HCT116 (cell line): ENCODE results near the gene RACGAP1. TPM values are rescaled to one million over a fixed set of nuclear protein-coding genes. Genes with fewer than 3 reads are reported as not detected.
A peak's percentile ranks its signal among the peaks of the same experiment; 100 is the strongest.

Experiments used
- ATAC-seq: fragments of 200-7000 bp; cut with Tn5 transposase; 2 replicates; pipeline ENCODE4 v1.9.1; 2020; ENCODE audit warnings: mild to moderate bottlenecking, moderate library complexity
- BruUV-seq: library from RNA; stranded (reverse); fragments of 400-500 nt; replicated peaks from 2 replicates; lab custom pipeline; 2021; lab: Mats Ljungman, UMichigan
- CTCF ChIA-PET: fragments of 300-600 bp; sonication (Branson Sonifier 250); formaldehyde crosslinking; loops from one replicate; lab custom pipeline; 2021; ENCODE audit warnings: antibody characterized with exemption; lab: Charles Lee
- POLR2A ChIA-PET: fragments of 300-600, 350-600 bp; sonication (Branson Sonifier 250); formaldehyde crosslinking; loops from one replicate; lab custom pipeline; 2021; ENCODE audit warnings: antibody characterized with exemption; lab: Charles Lee
- RAD21 ChIA-PET, 2 experiments: fragments of 300-600 bp; sonication (Branson Sonifier 250); formaldehyde crosslinking; loops; one replicate each; lab custom pipeline; 2023; ENCODE audit warnings: low total read pairs in 2 of 2; ENCODE audit not compliant: uncharacterized antibody in 2 of 2, unreplicated experiment in 2 of 2, low non-redundant PET in 1 of 2; lab: Charles Lee
- DNase-seq: peaks from one replicate; pipeline ENCODE4 v3.0.0-alpha.2; 2010; ENCODE audit warnings: low read depth, low spot score
- H2AFZ ChIP-seq: fragments of 200-600 bp; shearing (Covaris generic), sonication (generic); 2 replicates; pipeline ENCODE4 v1.6.1; 2017; ENCODE audit warnings: low read depth, mixed run types, mixed read lengths, antibody characterized with exemption, low read length; ENCODE audit not compliant: poor library complexity, severe bottlenecking
- H3K27ac ChIP-seq: 2 replicates; pipeline ENCODE4 v1.5.1; 2012; ENCODE audit warnings: low read depth, low read length
- H3K27me3 ChIP-seq: fragments of 200-600 bp; sonication (generic); 2 replicates; pipeline ENCODE4 v1.6.1; 2016; ENCODE audit warnings: mixed run types, low read length, mixed read lengths; ENCODE audit not compliant: insufficient read depth
- H3K36me3 ChIP-seq, 2 experiments: fragments of 200-500 bp in 1 of 2; fragments of 200-600 bp in 1 of 2; sonication (Bioruptor generic) in 1 of 2; sonication (generic) in 1 of 2; 2 replicates each; pipeline versions ENCODE4 v1.5.1 to v1.6.1; 2014 to 2016; ENCODE audit warnings: low read length in 2 of 2, inconsistent platforms in 1 of 2, mixed read lengths in 1 of 2, mixed run types in 1 of 2; ENCODE audit not compliant: insufficient read depth in 2 of 2, control insufficient read depth in 1 of 2
- H3K4me1 ChIP-seq, 2 experiments: fragments of 200-600 bp in 1 of 2; sonication (generic) in 1 of 2; 2 replicates each; pipeline versions ENCODE4 v1.5.1 to v1.6.1; 2012 to 2017; ENCODE audit warnings: low read length in 2 of 2, inconsistent platforms in 1 of 2, mild to moderate bottlenecking in 1 of 2, mixed read lengths in 1 of 2, mixed run types in 1 of 2, moderate library complexity in 1 of 2; ENCODE audit not compliant: insufficient read depth in 2 of 2, control insufficient read depth in 1 of 2
- H3K4me2 ChIP-seq: fragments of 200-600 bp; sonication (generic); 2 replicates; pipeline ENCODE4 v1.6.1; 2017; ENCODE audit warnings: mixed run types, low read length, mixed read lengths
- H3K4me3 ChIP-seq, 2 experiments: fragments of 200-600 bp in 1 of 2; sonication (generic) in 1 of 2; replicated peaks in 1 of 2; 2 replicates each; pipeline ENCODE4 v1.5.1; 2011 to 2016; ENCODE audit warnings: low read length in 2 of 2, control low read depth in 1 of 2, low read depth in 1 of 2, mild to moderate bottlenecking in 1 of 2, mixed read lengths in 1 of 2, mixed run types in 1 of 2
- H3K79me2 ChIP-seq: fragments of 200-600 bp; sonication (generic); 2 replicates; pipeline ENCODE4 v1.6.1; 2017; ENCODE audit warnings: mild to moderate bottlenecking, mixed run types, low read length, moderate library complexity, mixed read lengths; ENCODE audit not compliant: insufficient read depth
- H3K9ac ChIP-seq: fragments of 200-600 bp; sonication (generic); 2 replicates; pipeline ENCODE4 v1.6.1; 2016; ENCODE audit warnings: low read length, mixed read lengths
- H3K9me2 ChIP-seq: fragments of 200-600 bp; sonication (generic), shearing (Covaris generic); 2 replicates; pipeline ENCODE4 v1.6.1; 2017; ENCODE audit warnings: mixed run types, mild to moderate bottlenecking, moderate library complexity; ENCODE audit not compliant: insufficient read depth
- H3K9me3 ChIP-seq, 2 experiments: fragments of 200-500 bp in 1 of 2; fragments of 200-600 bp in 1 of 2; sonication (Bioruptor generic) in 1 of 2; sonication (generic) in 1 of 2; 2 replicates each; pipeline ENCODE4 v1.6.1; 2014 to 2017; ENCODE audit warnings: low read length in 2 of 2, mixed read lengths in 2 of 2, inconsistent platforms in 1 of 2, low read depth in 1 of 2, mild to moderate bottlenecking in 1 of 2, mixed run types in 1 of 2, moderate library complexity in 1 of 2; ENCODE audit not compliant: control insufficient read depth in 1 of 2, insufficient read depth in 1 of 2
- H4K20me1 ChIP-seq: fragments of 200-600 bp; sonication (generic), shearing (Covaris generic); 2 replicates; pipeline ENCODE4 v1.6.1; 2017; ENCODE audit warnings: mixed run types, mild to moderate bottlenecking, moderate library complexity; ENCODE audit not compliant: insufficient read depth
- CEBPB ChIP-seq: IDR thresholded peaks from 2 replicates; pipeline ENCODE4 v1.6.1; 2012; ENCODE audit warnings: low read depth
- EGR1 ChIP-seq: IDR thresholded peaks from 2 replicates; pipeline ENCODE4 v1.6.1; 2012; ENCODE audit warnings: low read depth
- EZH2 ChIP-seq: fragments of 200-600 bp; sonication (generic); IDR thresholded peaks from 2 replicates; pipeline ENCODE4 v1.6.1; 2017; ENCODE audit warnings: antibody characterized with exemption, mixed run types
- EZH2phosphoT487 ChIP-seq: fragments of 200-600 bp; IDR thresholded peaks from 2 replicates; pipeline ENCODE4 v1.6.1; 2018; ENCODE audit warnings: antibody characterized with exemption, borderline replicate concordance
- JUND ChIP-seq: IDR thresholded peaks from 2 replicates; pipeline ENCODE4 v1.6.1; 2012
- POLR2A ChIP-seq: IDR thresholded peaks from 2 replicates; pipeline ENCODE4 v1.7.0; 2011; ENCODE audit warnings: borderline replicate concordance; ENCODE audit not compliant: insufficient read depth, insufficient read length; ENCODE audit errors: extremely low read depth
- SP1 ChIP-seq: IDR thresholded peaks from 2 replicates; pipeline ENCODE4 v1.6.1; 2012; ENCODE audit warnings: low read depth
- SRF ChIP-seq: IDR thresholded peaks from 2 replicates; pipeline ENCODE4 v1.6.1; 2012; ENCODE audit warnings: low read depth
- YY1 ChIP-seq: IDR thresholded peaks from 2 replicates; pipeline ENCODE4 v1.6.1; 2011; ENCODE audit warnings: low read length, low read depth, moderate library complexity, mild to moderate bottlenecking; ENCODE audit not compliant: insufficient replicate concordance; ENCODE audit errors: extremely low read depth
- ZFX ChIP-seq: fragments of 450-650 bp; IDR thresholded peaks from 2 replicates; pipeline ENCODE4 v1.6.1; 2017
- intact Hi-C: fragments of 100-400 bp; cut with micrococcal nuclease; formaldehyde crosslinking; loops from 2 replicates; pipeline ENCODE4 v1.10.0; 2022
- total RNA-seq: library from RNA; stranded (reverse); gene quantifications from one replicate; pipeline ENCODE4 v1.2.1, GENCODE V29; 2021; ENCODE audit not compliant: unreplicated experiment
- TF ChIP-seq, protein P1 (sequence below): IDR thresholded peaks from 2 replicates; pipeline ENCODE4 v1.6.1; 2011; ENCODE audit warnings: mild to moderate bottlenecking, low read length, moderate library complexity; ENCODE audit not compliant: insufficient replicate concordance; ENCODE audit errors: extremely low read depth
- TF ChIP-seq, protein P2 (sequence below): IDR thresholded peaks from 2 replicates; pipeline ENCODE4 v1.6.1; 2012
- TF ChIP-seq, protein P3 (sequence below): IDR thresholded peaks from 2 replicates; pipeline ENCODE4 v1.6.1; 2012

The RACGAP1 gene
- total RNA-seq, 1 experiment from 2014 or later, result 147 TPM

DNA sequence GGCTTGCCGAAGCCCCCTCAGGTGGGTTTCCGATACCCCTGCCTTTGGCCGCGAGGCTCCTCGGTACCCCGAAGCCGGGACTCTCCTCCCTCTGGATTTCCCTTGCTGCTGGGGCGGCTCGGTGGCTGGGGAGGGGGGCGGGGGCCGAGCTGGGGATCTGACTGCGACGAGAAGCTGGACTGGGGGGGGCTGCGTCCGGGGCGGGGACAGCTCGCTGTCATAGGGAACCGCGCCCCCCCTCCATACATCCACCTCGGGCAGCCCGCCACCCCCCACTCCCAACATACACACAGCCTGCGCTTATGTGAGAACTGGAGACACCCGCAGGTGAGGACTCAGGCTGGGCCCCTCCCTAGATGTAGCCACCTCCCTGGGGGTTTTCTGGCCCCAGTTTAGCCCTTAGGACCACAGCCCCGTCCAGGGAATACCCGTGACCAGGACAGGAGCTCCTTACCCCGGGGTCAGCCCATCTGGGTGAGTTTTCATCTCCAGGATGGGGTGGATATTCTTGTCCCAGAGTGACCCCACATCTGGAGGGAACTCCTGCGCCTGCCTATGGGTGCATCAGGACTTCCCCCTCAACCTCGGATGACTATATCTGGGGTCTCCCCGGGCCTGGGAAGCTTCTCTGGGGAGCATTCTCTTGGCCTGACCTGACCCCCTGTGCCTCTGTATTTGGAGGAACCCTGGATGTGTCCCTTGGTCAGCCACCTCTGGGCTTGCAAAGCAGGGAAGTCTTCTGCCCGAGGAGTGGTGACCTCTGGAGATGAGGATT is 32.8 kb upstream of the RACGAP1 start:
- H3K27ac ChIP-seq, result peak overlapping the region; percentile 59; the same call in 1 of the 2 replicates
- ChIA-PET POLR2A (no interaction called here), CTCF (no interaction called here), RAD21 (no interaction called here)
- peaks cover 15 to 25% of the 10 kb centered on the region in 2 experiments; a peak in 3 of 4 replicates for H3K4me1 ChIP-seq
- DNase-seq (no peak), ATAC-seq (peak; percentile 12)
- BruUV-seq, result no TSS peak
- peak overlapping the region; percentile 99 for H3K4me2 ChIP-seq
- peak overlapping the region; percentile 58 for H3K4me3 ChIP-seq
- peak; percentile 33; the same call in 1 of the 2 replicates for TF ChIP-seq ZFX
- no peak for TF ChIP-seq POLR2A
- no peak for TF ChIP-seq SRF
- peak overlapping the region; percentile 76 for H3K9ac ChIP-seq
- H3K79me2 ChIP-seq, result no peaks in the 10 kb centered on the region
- H3K9me2 ChIP-seq, result no peaks in the 10 kb centered on the region
- peaks cover 2 to 23% of the 10 kb centered on the region in 2 experiments; a peak in 2 of 4 replicates for H3K36me3 ChIP-seq
- H4K20me1 ChIP-seq, result no peaks in the 10 kb centered on the region
- H3K9me3 ChIP-seq, result no peaks in the 10 kb centered on the region
- H3K27me3 ChIP-seq, result no peaks in the 10 kb centered on the region; the same call in 1 of the 2 replicates
- intact Hi-C loops, result loop anchor here (5.0 kb wide), 1 partner anchor 191 kb away; no protein-coding TSS in a partner anchor
- H2AFZ ChIP-seq, result no peak overlapping the region

DNA sequence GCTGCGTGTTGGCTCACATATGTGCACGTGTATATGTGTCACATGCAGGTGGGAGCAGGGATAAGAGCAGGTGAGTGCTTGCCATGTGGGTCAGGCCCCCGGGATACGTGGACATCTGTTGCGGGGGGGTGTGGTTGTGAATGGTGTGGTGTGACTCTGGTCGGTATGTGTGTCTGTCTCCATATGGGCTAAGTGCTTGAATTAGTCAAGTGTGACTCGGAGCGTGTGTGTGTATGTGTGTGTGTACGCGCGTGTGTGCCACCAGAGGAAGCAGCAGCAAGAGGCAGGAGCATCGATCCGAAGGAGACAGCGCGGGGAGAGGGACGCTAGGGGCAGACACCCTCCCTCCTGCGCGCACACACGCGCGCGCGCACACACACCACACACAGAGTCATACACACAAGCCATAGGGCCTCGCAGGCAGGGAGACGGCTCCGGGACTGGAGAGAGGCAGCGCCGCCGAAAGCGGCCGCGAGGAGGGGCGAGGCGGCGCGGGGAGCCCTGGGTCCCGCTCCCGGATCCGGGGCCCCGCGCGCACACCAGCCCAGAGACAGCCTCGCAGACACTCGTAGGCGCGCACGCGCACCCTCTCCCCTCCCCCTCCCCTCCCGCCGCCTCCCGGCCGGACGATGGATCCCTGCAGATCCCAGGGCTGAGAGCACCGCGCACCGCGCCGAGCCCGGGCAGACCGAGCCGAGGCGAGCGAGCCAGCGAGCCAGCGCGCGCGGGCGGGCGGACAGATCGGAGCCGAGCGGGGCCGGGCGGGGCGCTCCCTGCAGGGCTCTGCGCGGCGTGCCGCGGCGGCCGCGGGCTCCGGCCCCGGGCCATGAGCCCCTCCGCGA is 31.9 kb upstream of the RACGAP1 start, which contains the start of gene ASIC1:
Gene ASIC1, plus strand, starts transcription at position 597 of the 842 bp plus-strand sequence. CDS start 1,171 bp downstream, outside the sequence.
- Histone ChIP-seq H3K36me3 (peaks cover 2 to 23% of the 10 kb centered on the region in 2 experiments; a peak in 2 of 4 replicates), H3K9me2 (no peaks in the 10 kb centered on the region), H4K20me1 (no peaks in the 10 kb centered on the region), H3K9me3 (no peaks in the 10 kb centered on the region), H3K4me3 (peak within 1 kb of the TSS; percentile 58), H3K79me2 (no peaks in the 10 kb centered on the region), H3K27ac (peak within 1 kb of the TSS; percentile 59; the same call in 1 of the 2 replicates), H3K4me2 (peak within 1 kb of the TSS; percentile 99), H3K4me1 (peaks cover 15 to 25% of the 10 kb centered on the region in 2 experiments; a peak in 3 of 4 replicates), H3K9ac (peak within 1 kb of the TSS; percentile 76), H2AFZ (peak within 1 kb of the TSS; percentile 92), H3K27me3 (no peaks in the 10 kb centered on the region; the same call in 1 of the 2 replicates)
- ChIA-PET CTCF (interaction anchor here (1.1 to 3.6 kb wide), 7 partner anchors 18 to 279 kb away, joined by 3 to 39 read pairs (median 9); partner anchors contain the start of gene SMARCD1), POLR2A (interaction anchor here (1.4 kb wide), 1 partner anchor 190 kb away, joined by 3 read pairs; no protein-coding TSS in a partner anchor), RAD21 (interaction anchor here in 1 of 2 experiments (1.0 to 2.1 kb wide), 4 partner anchors 18 to 111 kb away, joined by 3 to 6 read pairs (median 4); no protein-coding TSS in a partner anchor)
- ATAC-seq (peak; percentile 79), DNase-seq (peak; percentile 24)
- intact Hi-C loops, result loop anchor here (1.0 to 5.0 kb wide), 3 partner anchors 90 to 281 kb away; no protein-coding TSS in a partner anchor
- BruUV-seq, result no TSS peak
- TF ChIP-seq, protein P1, sequence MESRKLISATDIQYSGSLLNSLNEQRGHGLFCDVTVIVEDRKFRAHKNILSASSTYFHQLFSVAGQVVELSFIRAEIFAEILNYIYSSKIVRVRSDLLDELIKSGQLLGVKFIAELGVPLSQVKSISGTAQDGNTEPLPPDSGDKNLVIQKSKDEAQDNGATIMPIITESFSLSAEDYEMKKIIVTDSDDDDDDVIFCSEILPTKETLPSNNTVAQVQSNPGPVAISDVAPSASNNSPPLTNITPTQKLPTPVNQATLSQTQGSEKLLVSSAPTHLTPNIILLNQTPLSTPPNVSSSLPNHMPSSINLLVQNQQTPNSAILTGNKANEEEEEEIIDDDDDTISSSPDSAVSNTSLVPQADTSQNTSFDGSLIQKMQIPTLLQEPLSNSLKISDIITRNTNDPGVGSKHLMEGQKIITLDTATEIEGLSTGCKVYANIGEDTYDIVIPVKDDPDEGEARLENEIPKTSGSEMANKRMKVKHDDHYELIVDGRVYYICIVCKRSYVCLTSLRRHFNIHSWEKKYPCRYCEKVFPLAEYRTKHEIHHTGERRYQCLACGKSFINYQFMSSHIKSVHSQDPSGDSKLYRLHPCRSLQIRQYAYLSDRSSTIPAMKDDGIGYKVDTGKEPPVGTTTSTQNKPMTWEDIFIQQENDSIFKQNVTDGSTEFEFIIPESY, result no peak
- TF ChIP-seq JUND (no peak), ZFX (peak; percentile 58; the same call in 1 of the 2 replicates), EZH2phosphoT487 (no peak), EZH2 (no peak), YY1 (no peak), SP1 (no peak), POLR2A (no peak), EGR1 (no peak), CEBPB (no peak)
- TF ChIP-seq, protein P2, sequence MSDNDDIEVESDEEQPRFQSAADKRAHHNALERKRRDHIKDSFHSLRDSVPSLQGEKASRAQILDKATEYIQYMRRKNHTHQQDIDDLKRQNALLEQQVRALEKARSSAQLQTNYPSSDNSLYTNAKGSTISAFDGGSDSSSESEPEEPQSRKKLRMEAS, result peak; percentile 43
- TF ChIP-seq, protein P3, sequence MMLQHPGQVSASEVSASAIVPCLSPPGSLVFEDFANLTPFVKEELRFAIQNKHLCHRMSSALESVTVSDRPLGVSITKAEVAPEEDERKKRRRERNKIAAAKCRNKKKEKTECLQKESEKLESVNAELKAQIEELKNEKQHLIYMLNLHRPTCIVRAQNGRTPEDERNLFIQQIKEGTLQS, result no peak
